AG04449 (cell line): Measurements from ENCODE around the gene KIR2DL1.
"Not testable (repeated sequence)": the region's sequence is repeated elsewhere in the genome, so short reads cannot be mapped to it uniquely, and the experiment has no call there.

Source experiments
- CTCF ChIA-PET: fragments of 350-600 bp; formaldehyde crosslinking; extraction: SDS; loops from one replicate; lab custom pipeline; 2021; ENCODE audit warnings: antibody characterized with exemption; lab: Yijun Ruan, JAX
- POLR2A ChIA-PET: fragments of 400-600, 350-600 bp; formaldehyde crosslinking; extraction: SDS; loops from one replicate; lab custom pipeline; 2020; ENCODE audit warnings: antibody characterized with exemption, inconsistent platforms; lab: Yijun Ruan, JAX
- DNase-seq: peaks from one replicate; pipeline ENCODE4 v3.0.0-alpha.2; 2010; ENCODE audit warnings: low read depth, low spot score
- H3K4me3 ChIP-seq: 2 replicates; pipeline ENCODE4 v1.5.1; 2011; ENCODE audit warnings: low read depth, mild to moderate bottlenecking, control low read depth, low read length
- TF ChIP-seq, protein P1 (sequence below): IDR thresholded peaks from one replicate; pipeline ENCODE4 v1.5.1; 2011; ENCODE audit warnings: mild to moderate bottlenecking, moderate library complexity, low read length, control low read depth, inconsistent platforms; ENCODE audit not compliant: insufficient read depth; ENCODE audit errors: missing control alignments

KIR2DL1 gene

DNA sequence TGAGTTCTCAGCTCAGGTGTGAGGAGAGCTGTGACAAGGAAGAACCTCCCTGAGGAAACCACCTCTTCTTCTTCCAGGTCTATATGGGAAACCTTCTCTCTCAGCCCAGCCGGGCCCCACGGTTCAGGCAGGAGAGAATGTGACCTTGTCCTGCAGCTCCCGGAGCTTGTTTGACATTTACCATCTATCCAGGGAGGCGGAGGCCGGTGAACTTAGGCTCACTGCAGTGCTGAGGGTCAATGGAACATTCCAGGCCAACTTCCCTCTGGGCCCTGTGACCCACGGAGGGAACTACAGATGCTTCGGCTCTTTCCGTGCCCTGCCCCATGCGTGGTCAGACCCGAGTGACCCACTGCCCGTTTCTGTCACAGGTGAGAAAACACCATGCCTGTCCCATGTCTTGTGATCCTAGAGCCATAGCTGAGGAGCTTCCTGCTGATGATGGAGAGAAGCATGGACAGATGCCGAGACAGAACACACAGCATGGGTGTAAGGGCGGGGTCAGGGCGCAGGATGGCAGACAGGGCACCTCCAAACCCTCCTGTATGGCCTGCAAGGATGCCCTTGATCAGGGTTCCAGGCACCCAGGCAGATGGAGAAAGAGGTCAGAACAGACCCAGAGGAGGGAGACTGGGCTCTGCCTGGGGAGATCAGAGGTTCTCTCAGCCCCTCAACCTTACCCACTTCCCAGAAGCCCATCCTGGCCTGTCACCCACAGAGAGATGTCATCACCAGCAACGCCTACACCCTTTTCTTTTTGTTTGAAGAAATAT, 40.0 kb upstream of the KIR2DL1 start:
- TF ChIP-seq, protein P1, sequence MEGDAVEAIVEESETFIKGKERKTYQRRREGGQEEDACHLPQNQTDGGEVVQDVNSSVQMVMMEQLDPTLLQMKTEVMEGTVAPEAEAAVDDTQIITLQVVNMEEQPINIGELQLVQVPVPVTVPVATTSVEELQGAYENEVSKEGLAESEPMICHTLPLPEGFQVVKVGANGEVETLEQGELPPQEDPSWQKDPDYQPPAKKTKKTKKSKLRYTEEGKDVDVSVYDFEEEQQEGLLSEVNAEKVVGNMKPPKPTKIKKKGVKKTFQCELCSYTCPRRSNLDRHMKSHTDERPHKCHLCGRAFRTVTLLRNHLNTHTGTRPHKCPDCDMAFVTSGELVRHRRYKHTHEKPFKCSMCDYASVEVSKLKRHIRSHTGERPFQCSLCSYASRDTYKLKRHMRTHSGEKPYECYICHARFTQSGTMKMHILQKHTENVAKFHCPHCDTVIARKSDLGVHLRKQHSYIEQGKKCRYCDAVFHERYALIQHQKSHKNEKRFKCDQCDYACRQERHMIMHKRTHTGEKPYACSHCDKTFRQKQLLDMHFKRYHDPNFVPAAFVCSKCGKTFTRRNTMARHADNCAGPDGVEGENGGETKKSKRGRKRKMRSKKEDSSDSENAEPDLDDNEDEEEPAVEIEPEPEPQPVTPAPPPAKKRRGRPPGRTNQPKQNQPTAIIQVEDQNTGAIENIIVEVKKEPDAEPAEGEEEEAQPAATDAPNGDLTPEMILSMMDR = no peak
- ChIA-PET CTCF (no interaction called here), POLR2A (no interaction called here)
- DNase-seq = no peak
- no peak overlapping the region for H3K4me3 ChIP-seq

DNA sequence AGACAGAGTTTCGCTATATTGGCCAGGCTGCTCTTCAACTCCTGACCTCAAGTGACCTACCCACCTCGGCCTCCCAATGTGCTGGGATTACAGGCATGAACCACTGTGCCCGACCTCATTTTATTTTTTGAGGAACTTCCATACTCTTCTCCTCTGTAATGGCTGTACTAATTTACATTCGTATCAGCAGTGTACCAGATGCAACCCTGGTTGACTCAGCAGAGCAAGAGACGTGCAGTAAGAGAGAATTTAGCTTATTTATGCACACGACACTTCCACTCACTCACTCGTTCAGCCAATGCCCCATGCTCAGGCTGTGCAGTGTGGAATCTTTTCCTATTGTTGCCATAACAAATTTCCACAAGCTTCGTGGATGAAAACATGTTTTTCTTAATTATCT, 38.4 kb upstream of the KIR2DL1 start:
- TF ChIP-seq, protein P1 = no peak
- ChIA-PET POLR2A (no interaction called here), CTCF (no interaction called here)
- no peak overlapping the region for H3K4me3 ChIP-seq
- no peak for DNase-seq

DNA sequence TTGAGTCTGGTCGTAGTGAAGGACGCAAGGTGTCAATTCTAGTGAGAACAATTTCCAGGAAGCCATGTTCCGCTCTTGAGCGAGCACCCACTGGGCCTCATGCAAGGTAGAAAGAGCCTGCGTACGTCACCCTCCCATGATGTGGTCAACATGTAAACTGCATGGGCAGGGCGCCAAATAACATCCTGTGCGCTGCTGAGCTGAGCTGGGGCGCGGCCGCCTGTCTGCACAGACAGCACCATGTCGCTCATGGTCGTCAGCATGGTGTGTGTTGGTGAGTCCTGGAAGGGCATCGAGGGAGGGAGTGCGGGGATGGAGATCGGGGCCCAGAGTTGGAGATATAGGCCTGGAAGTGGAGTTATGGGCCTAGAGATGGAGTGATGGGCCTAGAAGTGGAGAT, 31.3 kb upstream of the KIR2DL1 start, which contains the start of gene KIR2DL3:
Gene KIR2DL3, plus strand, starts transcription at position 208 of the 400 bp plus-strand sequence. Its CDS starts 33 bp downstream, at position 241.
- CTCF ChIA-PET, DNase-seq, H3K4me3 ChIP-seq, POLR2A ChIA-PET: not testable (repeated sequence)

DNA sequence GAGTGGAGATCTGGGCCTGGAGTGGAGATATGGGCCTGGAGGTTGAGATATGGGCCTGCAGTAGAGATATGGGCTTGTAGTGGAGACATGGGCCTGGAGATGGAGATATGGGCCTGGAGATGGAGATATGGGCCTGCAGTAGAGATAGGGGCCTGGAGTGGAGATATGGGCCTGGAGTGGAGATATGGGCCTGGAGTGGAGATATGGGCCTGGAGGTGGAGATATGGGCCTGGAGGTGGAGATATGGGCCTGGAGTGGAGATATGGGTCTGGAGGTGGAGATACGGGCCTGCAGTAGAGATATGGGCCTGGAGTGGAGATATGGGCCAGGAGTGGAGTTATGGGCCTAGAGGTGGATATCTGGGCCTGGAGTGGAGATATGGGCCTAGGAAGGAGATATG, 30.9 kb upstream of the KIR2DL1 start:
- H3K4me3 ChIP-seq = no peak overlapping the region
- no peak for DNase-seq
- TF ChIP-seq, protein P1 = no peak
- CTCF ChIA-PET = no interaction called here
- POLR2A ChIA-PET = no interaction called here

DNA sequence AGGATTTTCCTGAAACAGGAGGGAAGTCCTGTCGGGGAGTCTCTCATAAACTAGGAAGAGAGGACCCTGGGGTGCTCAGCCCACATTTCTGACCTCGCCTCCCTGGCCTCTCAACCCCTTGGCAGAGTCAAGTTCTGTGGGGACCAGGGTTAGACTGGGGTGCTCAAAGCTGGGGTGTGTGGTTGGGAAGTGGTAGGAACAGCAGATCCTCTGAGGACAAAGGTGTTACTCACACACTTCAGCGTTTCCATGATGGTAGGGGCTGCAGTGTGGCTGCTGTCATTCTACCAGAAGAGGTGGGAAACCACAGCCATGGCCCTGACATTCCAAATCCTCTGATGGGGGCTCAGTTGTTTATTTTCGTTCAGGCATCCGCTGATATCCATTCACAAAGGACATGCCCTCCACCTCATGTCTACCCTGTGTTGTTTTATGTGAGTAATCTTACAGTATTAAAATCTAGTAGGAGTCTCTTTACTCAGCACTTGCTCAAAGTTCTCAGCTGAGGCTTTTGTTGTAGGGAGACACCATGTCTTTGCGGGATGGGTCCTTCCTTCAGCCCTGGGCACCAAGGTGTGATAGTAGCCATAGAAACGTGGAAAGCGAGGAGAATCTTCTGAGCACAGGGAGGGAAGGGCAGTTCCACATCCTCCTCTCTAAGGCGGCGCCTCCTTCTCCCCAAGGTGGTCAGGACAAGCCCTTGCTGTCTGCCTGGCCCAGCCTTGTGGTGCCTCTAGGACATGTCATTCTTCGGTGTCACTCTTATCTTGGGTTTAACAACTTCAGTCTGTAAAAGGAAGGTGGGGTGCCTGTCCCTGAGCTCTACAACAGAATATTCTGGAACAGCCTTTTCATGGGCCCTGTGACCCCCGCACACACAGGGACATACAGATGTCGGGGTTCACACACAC, 29.8 kb upstream of the KIR2DL1 start:
- ChIA-PET POLR2A (no interaction called here), CTCF (no interaction called here)
- DNase-seq = no peak
- TF ChIP-seq, protein P1 = no peak
- no peak overlapping the region for H3K4me3 ChIP-seq

GRCh38 chr19:54741950-54742349, 27.6 kb upstream of the KIR2DL1 start:
- DNase-seq, CTCF ChIA-PET, H3K4me3 ChIP-seq, POLR2A ChIA-PET: not testable (repeated sequence)

DNA sequence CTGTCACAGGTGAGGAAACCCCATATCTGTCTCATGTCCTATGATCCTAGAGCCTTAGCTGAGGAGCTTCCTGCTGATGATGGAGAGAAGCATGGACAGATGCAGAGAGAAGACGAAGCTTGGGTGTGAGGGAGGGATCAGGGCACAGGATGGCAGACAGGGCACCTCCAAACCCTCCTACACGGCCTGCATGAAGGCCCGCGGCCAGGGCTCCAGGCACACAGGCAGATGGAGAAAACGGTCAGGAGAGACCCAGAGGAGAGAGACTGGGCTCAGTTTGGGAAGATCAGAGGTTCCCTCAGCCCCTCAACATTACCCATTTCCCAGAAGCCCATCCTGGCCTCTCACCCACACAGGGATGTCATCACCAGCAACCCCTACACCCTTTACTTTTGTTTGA, 25.5 kb upstream of the KIR2DL1 start:
- CTCF ChIA-PET, POLR2A ChIA-PET, H3K4me3 ChIP-seq, DNase-seq: not testable (repeated sequence)

GRCh38 chr19:54747614-54748322, 21.8 kb upstream of the KIR2DL1 start:
- POLR2A ChIA-PET, DNase-seq: not testable (repeated sequence)

DNA sequence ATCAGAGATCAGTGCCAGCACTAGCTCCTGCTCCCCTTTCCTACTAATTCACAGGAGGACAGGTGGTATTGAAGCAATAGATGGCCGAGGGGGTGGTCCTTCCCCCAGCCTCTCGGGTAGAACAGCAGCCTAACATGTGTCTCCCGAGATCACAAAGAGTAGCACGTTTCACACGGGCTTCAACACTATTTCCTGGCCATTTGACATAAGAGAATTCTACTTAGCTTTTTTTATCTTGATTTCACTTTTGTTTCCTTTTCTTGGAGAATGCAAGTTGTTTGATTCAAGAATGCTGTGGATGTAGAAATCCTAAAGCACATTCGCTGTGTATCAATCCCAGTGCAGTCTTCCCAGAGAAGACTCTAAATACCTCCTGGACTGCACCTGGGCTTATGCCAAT, 19.3 kb upstream of the KIR2DL1 start:
- POLR2A ChIA-PET, CTCF ChIA-PET, DNase-seq, H3K4me3 ChIP-seq: not testable (repeated sequence)

More at GRCh38 chr19:54747614-54748322, 21.8 kb upstream of the KIR2DL1 start:
- H3K4me3 ChIP-seq, CTCF ChIA-PET: not testable (repeated sequence)

- H3K4me3 ChIP-seq, POLR2A ChIA-PET, CTCF ChIA-PET, DNase-seq: not testable (repeated sequence)
Observed at GRCh38 chr19:54756204-54757110, 13.1 kb upstream of the KIR2DL1 start.
